ENCODE measurements around the gene KIF1C. TPM values are rescaled to one million over a fixed set of nuclear protein-coding genes. Genes with fewer than 3 reads are reported as not detected.

KIF1C gene
- total RNA-seq, 1 experiment from 2014 or later: 10.2 TPM

DNA sequence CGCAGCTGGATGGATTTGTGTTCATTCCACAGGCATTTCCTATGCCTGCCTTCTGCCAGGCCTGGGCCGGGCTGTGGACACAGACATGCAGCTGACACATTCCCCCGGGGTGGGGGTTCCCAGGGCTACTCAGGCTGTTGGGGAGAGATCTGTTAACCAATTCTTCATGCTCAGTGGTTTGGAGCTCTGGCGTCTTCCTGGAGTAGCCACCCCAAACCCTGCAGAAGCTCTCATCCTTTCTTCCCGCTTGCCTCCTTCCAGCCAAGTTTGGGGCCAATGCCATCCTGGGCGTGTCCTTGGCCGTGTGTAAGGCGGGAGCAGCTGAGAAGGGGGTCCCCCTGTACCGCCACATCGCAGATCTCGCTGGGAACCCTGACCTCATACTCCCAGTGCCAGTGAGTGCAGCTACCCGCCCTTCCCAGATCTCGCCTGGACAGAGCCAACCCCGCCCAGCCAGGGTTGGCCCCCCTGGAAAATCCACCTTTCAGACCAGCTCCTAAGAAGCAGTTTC is 44.2 kb upstream of the KIF1C start:
- H3K79me2 ChIP-seq (ENCODE audit: low read length): peaks cover 9% of the 10 kb centered on the region; the same call in 1 of the 2 replicates
- no peak overlapping the region for H3K4me3 ChIP-seq (ENCODE audit: low read length)
- H4K20me1 ChIP-seq (ENCODE audit: insufficient read depth, low read depth, low read length): no peaks in the 10 kb centered on the region
- no peak overlapping the region for H3K9ac ChIP-seq (ENCODE audit: low read length)
- no peak overlapping the region for H3K4me2 ChIP-seq (ENCODE audit: low read depth, low read length, poor library complexity, severe bottlenecking)
- no peak overlapping the region for H2AFZ ChIP-seq (ENCODE audit: low read length)
- DNase-seq: no peak
- peaks cover 3% of the 10 kb centered on the region; the same call in 1 of the 2 replicates for H3K36me3 ChIP-seq (ENCODE audit: insufficient read depth, low read length)
- H3K9me2 ChIP-seq (replicated peaks; ENCODE audit: insufficient read depth, low read length): no peaks in the 10 kb centered on the region
- peaks cover 27% of the 10 kb centered on the region for H3K4me1 ChIP-seq (ENCODE audit: low read length)
- no peaks in the 10 kb centered on the region for H3K9me3 ChIP-seq (ENCODE audit: low read length)
- H3K27me3 ChIP-seq (ENCODE audit: low read length): no peaks in the 10 kb centered on the region
- no peak overlapping the region for H3K27ac ChIP-seq (ENCODE audit: low read length)

DNA sequence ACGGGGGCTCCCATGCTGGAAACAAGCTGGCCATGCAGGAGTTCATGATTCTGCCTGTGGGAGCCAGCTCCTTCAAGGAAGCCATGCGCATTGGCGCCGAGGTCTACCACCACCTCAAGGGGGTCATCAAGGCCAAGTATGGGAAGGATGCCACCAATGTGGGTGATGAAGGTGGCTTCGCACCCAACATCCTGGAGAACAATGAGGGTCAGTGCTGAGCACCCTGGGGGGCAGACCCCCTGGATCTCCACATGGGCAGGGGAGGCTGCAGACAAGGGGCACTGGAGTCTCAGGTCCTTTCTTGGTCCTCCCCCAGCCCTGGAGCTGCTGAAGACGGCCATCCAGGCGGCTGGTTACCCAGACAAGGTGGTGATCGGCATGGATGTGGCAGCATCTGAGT is 42.7 kb upstream of the KIF1C start:
- H3K36me3 ChIP-seq (ENCODE audit: insufficient read depth, low read length): peaks cover 3% of the 10 kb centered on the region; the same call in 1 of the 2 replicates
- no peak overlapping the region for H3K9ac ChIP-seq (ENCODE audit: low read length)
- peaks cover 9% of the 10 kb centered on the region; the same call in 1 of the 2 replicates for H3K79me2 ChIP-seq (ENCODE audit: low read length)
- H3K9me3 ChIP-seq (ENCODE audit: low read length): no peaks in the 10 kb centered on the region
- no peaks in the 10 kb centered on the region for H3K9me2 ChIP-seq (replicated peaks; ENCODE audit: insufficient read depth, low read length)
- H3K4me3 ChIP-seq (ENCODE audit: low read length): no peak overlapping the region
- no peak overlapping the region for H2AFZ ChIP-seq (ENCODE audit: low read length)
- no peak overlapping the region for H3K4me2 ChIP-seq (ENCODE audit: low read depth, low read length, poor library complexity, severe bottlenecking)
- H4K20me1 ChIP-seq (ENCODE audit: insufficient read depth, low read depth, low read length): no peaks in the 10 kb centered on the region
- no peaks in the 10 kb centered on the region for H3K27me3 ChIP-seq (ENCODE audit: low read length)
- peaks cover 18% of the 10 kb centered on the region for H3K4me1 ChIP-seq (ENCODE audit: low read length)
- H3K27ac ChIP-seq (ENCODE audit: low read length): no peak overlapping the region
- no peak for DNase-seq

DNA sequence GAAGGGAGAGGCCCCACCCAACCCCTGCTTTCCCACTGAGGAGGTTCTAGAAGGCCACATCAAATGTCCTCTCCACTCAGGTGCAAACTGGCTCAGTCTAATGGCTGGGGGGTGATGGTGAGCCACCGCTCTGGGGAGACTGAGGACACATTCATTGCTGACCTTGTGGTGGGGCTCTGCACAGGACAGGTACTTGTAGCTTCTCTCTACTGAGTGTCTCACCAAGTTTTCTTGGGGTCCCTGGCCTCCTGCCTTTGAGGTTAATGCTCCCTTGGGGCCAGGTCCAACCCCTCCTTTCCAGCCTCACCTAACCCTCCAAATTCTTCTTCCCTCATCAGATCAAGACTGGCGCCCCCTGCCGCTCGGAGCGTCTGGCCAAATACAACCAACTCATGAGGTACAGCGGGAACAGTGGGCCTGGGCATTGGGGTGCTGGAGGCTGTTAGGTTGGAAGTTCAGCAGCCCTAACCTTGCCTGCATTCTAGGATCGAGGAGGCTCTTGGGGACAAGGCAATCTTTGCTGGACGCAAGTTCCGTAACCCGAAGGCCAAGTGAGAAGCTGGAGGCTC is 41.2 kb upstream of the KIF1C start:
- peaks cover 3% of the 10 kb centered on the region; the same call in 1 of the 2 replicates for H3K36me3 ChIP-seq (ENCODE audit: insufficient read depth, low read length)
- DNase-seq: no peak

DNA sequence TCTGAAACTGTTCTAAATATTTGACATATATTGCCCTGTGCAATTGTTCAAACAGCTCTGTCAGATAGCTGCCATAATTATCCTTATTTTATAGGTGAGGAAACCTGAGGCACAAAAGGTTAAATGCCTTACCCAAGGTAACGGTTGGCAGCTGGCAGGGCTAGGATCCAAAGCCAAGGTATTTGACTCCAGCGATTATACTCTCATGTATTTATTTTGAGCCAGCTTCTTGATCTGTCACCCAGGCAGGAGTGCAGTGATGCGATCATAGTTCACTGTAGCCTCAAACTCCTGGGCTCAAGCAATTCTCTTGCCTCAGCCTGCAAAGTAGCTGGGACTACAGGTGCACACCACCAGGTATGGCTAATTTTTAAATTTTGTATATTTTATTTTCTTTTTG is 39.6 kb upstream of the KIF1C start:
- DNase-seq: no peak
- H3K9me2 ChIP-seq (replicated peaks; ENCODE audit: insufficient read depth, low read length): no peaks in the 10 kb centered on the region
- no peaks in the 10 kb centered on the region for H3K27me3 ChIP-seq (ENCODE audit: low read length)
- H3K4me1 ChIP-seq (ENCODE audit: low read length): peaks cover 7% of the 10 kb centered on the region
- no peak overlapping the region for H3K4me2 ChIP-seq (ENCODE audit: low read depth, low read length, poor library complexity, severe bottlenecking)
- no peaks in the 10 kb centered on the region for H3K9me3 ChIP-seq (ENCODE audit: low read length)
- H3K36me3 ChIP-seq (ENCODE audit: insufficient read depth, low read length): peaks cover 3% of the 10 kb centered on the region; the same call in 1 of the 2 replicates
- no peaks in the 10 kb centered on the region for H3K79me2 ChIP-seq (ENCODE audit: low read length)
- H3K9ac ChIP-seq (ENCODE audit: low read length): no peak overlapping the region
- H3K27ac ChIP-seq (ENCODE audit: low read length): no peak overlapping the region
- H2AFZ ChIP-seq (ENCODE audit: low read length): no peak overlapping the region
- H3K4me3 ChIP-seq (ENCODE audit: low read length): no peak overlapping the region
- no peaks in the 10 kb centered on the region for H4K20me1 ChIP-seq (ENCODE audit: insufficient read depth, low read depth, low read length)

More for the DNA sequence above, 41.2 kb upstream of the KIF1C start:
- H3K4me1 ChIP-seq (ENCODE audit: low read length): peaks cover 10% of the 10 kb centered on the region
- no peaks in the 10 kb centered on the region for H3K9me2 ChIP-seq (replicated peaks; ENCODE audit: insufficient read depth, low read length)
- H2AFZ ChIP-seq (ENCODE audit: low read length): no peak overlapping the region
- H3K27me3 ChIP-seq (ENCODE audit: low read length): no peaks in the 10 kb centered on the region
- H3K4me3 ChIP-seq (ENCODE audit: low read length): no peak overlapping the region
- no peak overlapping the region for H3K4me2 ChIP-seq (ENCODE audit: low read depth, low read length, poor library complexity, severe bottlenecking)
- H3K27ac ChIP-seq (ENCODE audit: low read length): no peak overlapping the region
- H3K79me2 ChIP-seq (ENCODE audit: low read length): no peaks in the 10 kb centered on the region
- H3K9ac ChIP-seq (ENCODE audit: low read length): no peak overlapping the region
- no peaks in the 10 kb centered on the region for H3K9me3 ChIP-seq (ENCODE audit: low read length)
- no peaks in the 10 kb centered on the region for H4K20me1 ChIP-seq (ENCODE audit: insufficient read depth, low read depth, low read length)

DNA sequence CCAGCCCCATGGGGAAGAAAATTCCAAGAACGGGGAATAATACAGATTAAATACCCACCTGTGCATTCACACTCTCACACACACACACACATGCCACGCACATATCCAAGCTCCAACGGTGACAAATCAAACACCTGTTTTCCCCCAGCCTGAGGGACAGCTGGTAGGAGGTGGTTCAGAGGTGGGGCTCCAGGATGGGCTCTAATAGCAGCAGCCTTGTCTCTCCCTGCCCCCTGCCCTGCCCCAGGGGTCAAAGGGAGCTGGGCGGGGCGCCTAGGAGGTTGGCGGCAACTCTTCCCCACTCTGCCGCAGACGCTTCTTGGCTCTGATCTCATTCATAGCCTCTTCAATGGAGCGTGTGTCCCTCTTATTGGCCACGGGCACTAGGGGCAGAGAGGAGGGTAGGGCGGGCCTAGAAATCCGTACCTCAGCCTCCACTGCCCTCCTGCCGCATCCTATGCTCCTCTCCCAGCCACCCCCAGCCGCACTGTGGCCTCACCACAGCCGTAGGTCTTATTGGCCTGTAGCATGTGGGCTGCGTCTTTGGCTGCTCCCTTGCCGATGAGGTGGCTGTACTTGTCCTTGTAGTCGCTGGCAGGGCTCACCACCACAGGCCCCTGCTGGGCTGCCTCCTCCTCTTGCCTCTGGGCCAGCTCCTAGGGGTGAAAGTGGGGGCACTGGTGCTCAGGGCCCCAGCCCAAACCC is 38.3 kb upstream of the KIF1C start:
- no peaks in the 10 kb centered on the region for H3K9me2 ChIP-seq (replicated peaks; ENCODE audit: insufficient read depth, low read length)
- no peak overlapping the region for H3K9ac ChIP-seq (ENCODE audit: low read length)
- no peaks in the 10 kb centered on the region for H3K9me3 ChIP-seq (ENCODE audit: low read length)
- H2AFZ ChIP-seq (ENCODE audit: low read length): no peak overlapping the region
- DNase-seq: no peak
- H4K20me1 ChIP-seq (ENCODE audit: insufficient read depth, low read depth, low read length): no peaks in the 10 kb centered on the region
- H3K36me3 ChIP-seq (ENCODE audit: insufficient read depth, low read length): peaks cover 3% of the 10 kb centered on the region; the same call in 1 of the 2 replicates
- H3K4me2 ChIP-seq (ENCODE audit: low read depth, low read length, poor library complexity, severe bottlenecking): no peak overlapping the region
- no peaks in the 10 kb centered on the region for H3K79me2 ChIP-seq (ENCODE audit: low read length)
- peaks cover 7% of the 10 kb centered on the region for H3K4me1 ChIP-seq (ENCODE audit: low read length)
- no peak overlapping the region for H3K27ac ChIP-seq (ENCODE audit: low read length)
- H3K4me3 ChIP-seq (ENCODE audit: low read length): no peak overlapping the region
- H3K27me3 ChIP-seq (ENCODE audit: low read length): no peaks in the 10 kb centered on the region

DNA sequence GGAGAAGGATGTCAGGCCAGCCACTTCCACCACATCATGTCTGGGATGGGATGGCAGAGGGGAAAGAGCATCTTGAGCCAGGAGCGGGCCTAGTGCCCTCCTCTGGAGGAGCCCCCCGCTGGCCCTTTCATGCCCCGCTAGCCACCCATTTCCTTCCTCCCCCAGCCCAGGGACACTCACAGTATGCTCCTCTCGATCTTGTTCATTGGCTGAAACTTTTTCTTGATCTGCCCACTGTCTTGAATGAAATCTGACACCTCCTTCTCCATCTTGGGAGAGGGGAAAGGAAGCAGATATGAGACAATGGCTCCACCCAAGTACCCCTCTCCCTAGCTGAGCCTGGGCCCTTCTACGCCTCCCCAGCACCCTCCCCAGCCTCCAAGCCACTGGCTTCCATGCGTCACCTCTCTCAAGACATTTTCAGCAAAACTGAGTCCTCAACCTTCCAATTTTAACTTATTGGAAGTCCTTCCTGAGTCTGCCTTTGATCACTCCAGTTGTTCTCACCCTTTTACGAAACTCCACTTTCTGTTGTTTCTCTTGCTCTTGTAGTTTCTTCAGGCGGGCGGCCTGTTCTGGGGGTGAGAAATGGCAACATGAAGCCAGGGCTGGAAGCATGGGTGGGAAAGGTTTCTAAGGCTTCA is 37.3 kb upstream of the KIF1C start:
- Histone ChIP-seq H4K20me1 (ENCODE audit: insufficient read depth, low read depth, low read length) (no peaks in the 10 kb centered on the region), H3K9me3 (ENCODE audit: low read length) (no peaks in the 10 kb centered on the region), H3K9me2 (replicated peaks; ENCODE audit: insufficient read depth, low read length) (no peaks in the 10 kb centered on the region), H3K9ac (ENCODE audit: low read length) (no peak overlapping the region), H3K4me3 (ENCODE audit: low read length) (no peak overlapping the region), H3K27ac (ENCODE audit: low read length) (no peak overlapping the region), H3K79me2 (ENCODE audit: low read length) (peaks cover 3% of the 10 kb centered on the region), H2AFZ (ENCODE audit: low read length) (no peak overlapping the region), H3K4me2 (ENCODE audit: low read depth, low read length, poor library complexity, severe bottlenecking) (no peak overlapping the region), H3K27me3 (ENCODE audit: low read length) (no peaks in the 10 kb centered on the region), H3K36me3 (ENCODE audit: insufficient read depth, low read length) (peaks cover 6% of the 10 kb centered on the region), H3K4me1 (ENCODE audit: low read length) (peaks cover 7% of the 10 kb centered on the region)
- DNase-seq: no peak

DNA sequence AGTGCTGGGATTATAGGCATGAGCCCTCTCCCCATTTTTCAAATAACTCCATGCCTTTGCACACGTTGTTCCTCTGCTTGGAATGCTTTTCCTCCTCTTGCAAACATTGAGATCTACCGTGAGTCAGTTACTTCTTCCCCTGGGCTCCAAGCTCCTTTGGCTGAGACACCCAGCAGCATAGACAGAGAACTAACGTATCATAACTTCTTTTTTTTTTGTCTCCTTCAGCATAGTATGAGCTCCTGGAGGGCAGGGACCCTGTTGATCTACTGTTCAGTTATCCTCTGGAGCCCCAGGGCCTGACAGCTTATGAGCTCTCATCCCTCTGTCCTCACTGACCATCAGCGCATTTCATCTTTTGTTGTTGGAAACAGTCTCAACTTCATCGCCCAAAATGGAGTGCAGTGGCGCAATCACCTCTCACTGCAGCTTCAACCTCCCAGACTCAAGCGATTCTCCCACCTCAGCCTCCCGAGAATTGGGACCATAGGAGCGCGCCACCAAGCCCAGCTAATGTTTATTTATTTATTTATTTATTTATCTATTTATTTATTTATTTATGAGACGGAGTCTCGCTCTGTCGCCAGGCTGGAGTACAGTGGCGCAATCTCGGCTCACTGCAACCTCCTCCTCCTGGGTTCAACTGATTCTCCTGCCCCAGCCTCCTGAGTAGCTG is 32.3 kb upstream of the KIF1C start:
- peaks cover 28% of the 10 kb centered on the region for H3K4me1 ChIP-seq (ENCODE audit: low read length)
- H3K36me3 ChIP-seq (ENCODE audit: insufficient read depth, low read length): peaks cover 5% of the 10 kb centered on the region; the same call in 1 of the 2 replicates
- H3K4me3 ChIP-seq (ENCODE audit: low read length): no peak overlapping the region
- no peak for DNase-seq
- no peak overlapping the region for H3K27ac ChIP-seq (ENCODE audit: low read length)
- no peaks in the 10 kb centered on the region for H3K9me2 ChIP-seq (replicated peaks; ENCODE audit: insufficient read depth, low read length)
- H3K9me3 ChIP-seq (ENCODE audit: low read length): no peaks in the 10 kb centered on the region
- H2AFZ ChIP-seq (ENCODE audit: low read length): no peak overlapping the region
- H3K79me2 ChIP-seq (ENCODE audit: low read length): peaks cover 14% of the 10 kb centered on the region
- H3K4me2 ChIP-seq (ENCODE audit: low read depth, low read length, poor library complexity, severe bottlenecking): no peak overlapping the region
- no peaks in the 10 kb centered on the region for H4K20me1 ChIP-seq (ENCODE audit: insufficient read depth, low read depth, low read length)
- no peak overlapping the region for H3K9ac ChIP-seq (ENCODE audit: low read length)
- no peaks in the 10 kb centered on the region for H3K27me3 ChIP-seq (ENCODE audit: low read length)

Measured in Karpas-422 (cell line).